Measurements from ENCODE around the gene TESMIN. TPM values are rescaled to one million over a fixed set of nuclear protein-coding genes. Genes with fewer than 3 reads are reported as not detected.

Gene TESMIN, protein sequence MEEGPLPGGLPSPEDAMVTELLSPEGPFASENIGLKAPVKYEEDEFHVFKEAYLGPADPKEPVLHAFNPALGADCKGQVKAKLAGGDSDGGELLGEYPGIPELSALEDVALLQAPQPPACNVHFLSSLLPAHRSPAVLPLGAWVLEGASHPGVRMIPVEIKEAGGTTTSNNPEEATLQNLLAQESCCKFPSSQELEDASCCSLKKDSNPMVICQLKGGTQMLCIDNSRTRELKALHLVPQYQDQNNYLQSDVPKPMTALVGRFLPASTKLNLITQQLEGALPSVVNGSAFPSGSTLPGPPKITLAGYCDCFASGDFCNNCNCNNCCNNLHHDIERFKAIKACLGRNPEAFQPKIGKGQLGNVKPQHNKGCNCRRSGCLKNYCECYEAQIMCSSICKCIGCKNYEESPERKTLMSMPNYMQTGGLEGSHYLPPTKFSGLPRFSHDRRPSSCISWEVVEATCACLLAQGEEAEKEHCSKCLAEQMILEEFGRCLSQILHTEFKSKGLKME
- 4.2 to 6.8 TPM (median 5.3 TPM) in 5 replicates for total RNA-seq (2022; extraction: Qiagen RNA extraction; ENCODE audit: low read depth)

DNA sequence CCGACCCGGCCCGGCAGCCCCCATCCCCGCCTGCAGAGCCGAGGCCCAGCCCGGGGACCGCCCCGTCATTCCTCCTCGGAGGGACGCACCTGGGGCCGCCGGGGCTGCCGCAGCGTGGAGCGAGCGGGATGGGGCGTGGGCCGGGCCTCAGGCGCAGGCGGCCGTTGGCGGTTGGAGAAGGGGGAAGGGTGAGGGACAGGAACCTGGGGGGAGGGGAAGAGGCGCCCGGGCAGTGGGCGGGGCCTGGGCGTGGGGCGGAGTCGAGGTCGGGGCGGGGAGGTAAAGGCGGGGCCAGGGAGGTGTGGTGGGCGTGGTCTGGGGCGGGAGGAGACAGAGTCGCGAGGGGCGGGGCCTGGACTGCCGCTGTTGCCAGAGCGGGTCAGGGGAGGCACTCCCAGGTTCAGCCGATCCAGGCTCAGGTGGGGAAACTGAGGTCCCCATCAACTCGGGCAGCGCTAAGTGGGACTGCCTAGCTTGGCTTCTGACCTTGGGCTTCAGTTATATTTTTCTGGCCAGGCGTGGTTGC is at the start of gene TESMIN:
TESMIN (minus strand) TSS at position 190 of the 526 bp plus-strand sequence. CDS start 860 bp downstream, outside the sequence.

DNA sequence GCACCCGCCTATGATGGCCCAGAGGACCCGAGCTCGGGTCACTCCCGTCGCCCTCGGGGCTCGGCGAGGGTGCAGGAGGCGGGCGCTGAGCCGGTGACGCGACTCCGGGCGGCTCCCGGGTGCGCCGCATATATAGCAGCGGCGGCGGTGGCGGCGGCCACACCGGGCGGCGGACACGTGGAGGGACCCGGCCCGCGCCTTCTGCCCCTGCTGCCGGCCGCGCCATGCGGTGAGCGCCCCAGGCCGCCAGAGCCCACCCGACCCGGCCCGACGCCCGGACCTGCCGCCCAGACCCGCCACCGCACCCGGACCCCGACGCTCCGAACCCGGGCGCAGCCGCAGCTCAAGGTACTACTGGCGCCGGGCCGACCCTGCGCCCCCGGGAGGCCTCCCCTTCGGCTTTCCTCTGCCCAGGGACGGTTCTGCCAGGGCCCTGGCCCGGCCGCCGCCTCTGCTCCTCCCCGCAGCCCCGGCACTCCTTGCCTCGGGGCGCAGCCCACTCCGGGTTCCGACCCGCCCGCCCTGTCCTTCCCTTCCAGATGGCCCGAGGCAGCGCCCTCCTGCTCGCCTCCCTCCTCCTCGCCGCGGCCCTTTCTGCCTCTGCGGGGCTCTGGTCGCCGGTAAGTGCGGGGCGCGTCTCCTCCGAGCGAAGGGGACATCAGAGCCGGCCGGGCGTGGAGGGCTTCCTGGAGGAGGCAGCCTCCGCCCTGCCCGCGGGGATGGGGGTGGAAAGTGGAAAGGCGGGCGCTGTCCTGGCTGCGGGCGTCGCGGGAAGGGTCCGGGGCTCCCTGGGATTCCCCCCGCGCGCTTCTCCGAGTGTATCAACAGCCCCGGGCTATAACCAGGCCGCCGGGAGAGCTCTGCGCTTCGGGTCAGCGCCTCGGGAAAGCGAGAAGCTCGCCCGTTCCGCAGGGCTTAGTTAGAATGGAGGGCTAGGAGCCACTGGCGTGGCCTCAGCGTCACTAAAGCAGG is 66.6 kb downstream of the TESMIN start, which contains the start of gene GAL:
GAL (plus strand) TSS at position 160 of the 972 bp plus-strand sequence; CDS start at position 540, 380 bp downstream.

Other genes with a start within 250 kb of the TESMIN start
- 10.1 to 21.1 TPM (median 19.3 TPM) in 5 replicates for gene GAL, start 67.0 kb downstream of the TESMIN start, total RNA-seq (2022; extraction: Qiagen RNA extraction; ENCODE audit: low read depth)
- 25.8 to 30.6 TPM (median 29.6 TPM) in 5 replicates for gene CPT1A, start 90.4 kb upstream of the TESMIN start, total RNA-seq (2022; extraction: Qiagen RNA extraction; ENCODE audit: low read depth)
- gene MRPL21, start 152.3 kb upstream of the TESMIN start, total RNA-seq (2022; extraction: Qiagen RNA extraction; ENCODE audit: low read depth), result 115 to 143 TPM (median 137 TPM) in 5 replicates
- gene IGHMBP2, start 152.4 kb upstream of the TESMIN start, total RNA-seq (2022; extraction: Qiagen RNA extraction; ENCODE audit: low read depth), result 13.4 to 16.0 TPM (median 14.6 TPM) in 5 replicates
- gene MRGPRD, start 229.5 kb upstream of the TESMIN start, total RNA-seq (2022; extraction: Qiagen RNA extraction; ENCODE audit: low read depth), result not detected in 5 replicates